ENCODE measurements around the gene RIOX2.

Gene RIOX2

GRCh38 chr3:97990624-97991292, 18.5 kb upstream of the RIOX2 start:
- DNase-seq (ENCODE audit: low spot score): no peak

DNA sequence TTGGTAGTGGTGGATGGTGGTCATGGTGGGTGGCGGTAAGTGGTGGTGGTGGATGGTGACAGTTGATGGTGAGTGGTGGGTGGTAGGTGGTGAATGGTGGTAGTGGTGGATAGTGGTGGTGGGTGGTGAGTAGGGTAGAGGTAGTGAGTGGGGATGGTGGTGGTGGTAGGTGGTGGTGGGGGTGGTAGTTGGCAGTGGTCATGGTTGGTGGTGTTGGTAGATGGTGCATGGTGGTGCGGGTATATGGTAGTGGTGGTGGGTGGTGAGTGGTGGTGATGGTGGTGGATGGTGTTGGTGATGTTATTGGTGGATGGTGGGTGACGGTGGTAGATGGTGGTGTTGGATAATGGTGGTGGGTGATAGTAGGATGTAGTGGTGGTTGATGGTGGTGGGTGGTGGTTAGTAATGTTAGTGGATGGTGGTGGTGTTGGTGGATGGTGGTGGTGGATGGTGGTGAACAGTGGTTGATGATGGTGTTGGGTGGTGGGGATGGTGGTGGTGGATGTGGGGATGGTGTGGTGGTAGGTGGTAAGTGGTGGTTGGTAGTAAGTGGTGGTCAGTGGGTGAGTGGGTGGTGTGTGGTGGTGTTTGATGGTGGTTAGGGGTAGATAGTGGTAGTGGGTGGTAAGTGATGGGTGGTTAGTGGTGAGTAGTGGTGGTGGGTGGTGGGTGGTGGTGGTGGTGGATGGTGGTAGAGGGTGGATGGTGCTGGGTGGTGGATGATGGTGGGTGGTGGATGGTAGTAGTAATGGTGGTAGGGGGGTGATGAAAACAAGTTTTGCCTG, 16.7 kb upstream of the RIOX2 start:
- no peak for DNase-seq (ENCODE audit: low spot score)

DNA sequence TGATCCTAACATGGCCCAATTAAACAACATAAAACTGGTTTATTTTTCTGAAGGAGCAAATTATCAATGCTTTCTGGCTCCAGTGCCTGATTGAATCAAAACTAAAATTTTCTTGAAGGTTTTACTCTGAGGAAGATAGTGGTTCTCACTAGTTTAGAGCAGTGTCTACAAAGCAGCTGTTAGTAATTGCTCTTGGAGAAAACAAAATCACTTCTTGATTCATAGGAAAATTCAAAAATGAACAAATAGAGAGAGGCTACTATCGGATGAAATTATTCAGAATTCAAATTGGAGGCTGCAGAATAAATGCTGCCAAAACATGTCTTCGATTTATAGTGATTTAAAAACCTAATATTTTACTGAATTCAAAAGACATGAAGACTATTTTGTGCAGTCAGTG, 15.1 kb upstream of the RIOX2 start:
- DNase-seq (ENCODE audit: low spot score): no peak

DNA sequence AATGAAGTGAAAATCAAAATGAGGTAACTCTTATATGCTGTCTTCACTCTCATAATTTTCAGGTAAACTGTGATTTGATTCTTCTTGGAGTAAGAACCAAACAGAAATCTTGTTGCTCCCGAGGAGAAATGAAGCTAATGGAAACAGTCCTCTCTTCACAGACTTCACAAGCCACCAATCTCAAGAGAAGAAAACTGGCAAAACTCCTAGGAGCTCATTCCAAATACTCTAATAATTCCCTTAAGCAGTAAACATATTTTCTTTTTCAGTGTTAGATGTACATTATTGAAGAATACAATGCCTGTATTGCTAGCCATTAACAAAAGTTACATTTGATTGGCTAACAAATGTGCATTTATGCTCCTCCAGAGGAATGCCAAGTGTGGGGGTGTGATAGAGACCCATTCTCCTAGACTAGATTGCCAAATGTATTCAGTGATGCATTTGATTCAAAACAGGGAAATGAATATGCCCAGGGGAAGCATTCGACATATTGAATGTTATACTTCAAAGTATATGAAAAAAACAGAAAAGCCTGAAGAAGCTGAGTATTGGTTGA, 11.8 kb upstream of the RIOX2 start:
- DNase-seq (ENCODE audit: low spot score): no peak

DNA sequence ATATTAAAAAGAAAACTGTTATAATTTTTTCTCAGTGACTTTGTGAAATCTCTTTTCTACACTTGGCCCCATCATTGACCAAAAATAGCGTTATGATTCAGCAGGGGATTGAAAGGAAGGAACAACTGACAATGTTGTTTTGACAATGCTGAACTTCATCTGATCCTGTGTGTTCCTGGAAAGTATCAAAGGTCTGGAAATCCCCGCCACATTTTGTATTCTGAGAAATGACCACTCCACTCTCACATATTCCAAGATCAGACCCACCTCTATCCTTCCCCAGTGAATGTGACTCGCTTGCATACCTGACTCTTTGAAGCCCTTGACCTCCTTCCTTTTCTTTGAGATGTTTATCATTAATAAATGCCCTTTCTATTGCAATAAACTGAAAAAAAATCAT, 9.7 kb upstream of the RIOX2 start:
- peak; percentile 38 for DNase-seq (ENCODE audit: low spot score)

DNA sequence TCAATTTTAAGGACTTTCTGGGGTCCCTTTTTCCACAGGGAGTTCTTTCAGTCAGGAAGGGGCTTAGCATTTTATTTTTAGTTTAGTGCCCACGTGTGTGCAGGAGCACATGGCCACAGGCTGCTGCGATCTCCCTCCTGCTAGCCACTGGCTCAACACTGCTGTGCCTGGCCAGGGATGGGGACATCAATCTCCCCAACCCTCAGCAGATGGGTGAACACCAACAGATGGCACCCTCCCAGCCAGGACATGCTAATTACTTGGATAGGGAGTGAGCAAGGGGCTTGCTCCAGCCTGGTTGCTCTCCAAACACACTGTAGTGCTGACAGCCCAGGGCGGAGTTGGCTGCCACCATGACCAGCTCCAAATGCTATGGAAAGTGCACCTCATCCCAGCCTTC, 7.4 kb upstream of the RIOX2 start:
- DNase-seq (ENCODE audit: low spot score): no peak

DNA sequence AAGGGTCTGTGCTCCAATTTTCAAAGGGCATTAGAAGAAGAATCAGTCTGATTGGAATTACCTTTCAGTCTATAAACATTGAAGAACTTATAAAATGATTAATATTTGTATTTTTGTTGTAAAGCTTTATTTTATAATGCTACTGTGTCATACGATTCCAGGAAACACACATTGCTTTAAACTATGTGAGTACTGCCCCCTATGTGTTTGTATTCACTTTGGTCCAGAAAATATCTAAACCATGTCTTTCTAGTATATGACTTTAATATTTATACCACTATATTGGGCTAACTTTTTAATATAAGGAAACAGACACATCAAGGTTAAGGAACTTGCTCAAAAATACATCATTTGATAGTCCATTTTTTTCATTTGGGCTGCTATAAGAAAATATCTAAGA, 3.2 kb upstream of the RIOX2 start:
- no peak for DNase-seq (ENCODE audit: low spot score)

DNA sequence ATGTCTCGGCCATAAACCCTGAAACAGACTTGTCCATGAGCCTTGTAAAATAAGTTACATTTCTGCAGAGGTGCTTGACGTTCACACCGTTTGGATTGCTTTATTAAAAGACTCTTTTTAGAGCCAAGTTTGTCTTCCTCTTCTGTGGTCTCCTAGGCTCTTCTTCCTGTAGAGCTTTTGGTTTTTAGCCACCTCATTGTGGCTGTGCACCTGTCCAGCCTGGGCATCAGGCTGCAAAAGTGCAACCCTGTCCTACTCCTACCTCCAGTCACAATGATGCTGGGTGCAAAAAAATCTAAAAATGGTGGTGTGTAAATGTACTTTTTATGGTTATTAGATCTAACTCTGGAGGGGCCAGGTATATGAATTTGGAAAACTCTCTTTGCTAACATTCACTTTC, 2.8 kb upstream of the RIOX2 start:
- no peak for DNase-seq (ENCODE audit: low spot score)

- no peak for DNase-seq (ENCODE audit: low spot score)
Measured at GRCh38 chr3:97972976-97973375, 745 bp upstream of the RIOX2 start.

- no peak for DNase-seq (ENCODE audit: low spot score)
Measured at GRCh38 chr3:97970956-97971620, 1.1 kb downstream of the RIOX2 start.

- no peak for DNase-seq (ENCODE audit: low spot score)
Measured at GRCh38 chr3:97970156-97970555, 2.1 kb downstream of the RIOX2 start.

- no peak for DNase-seq (ENCODE audit: low spot score)
Measured at GRCh38 chr3:97969541-97969940, 2.7 kb downstream of the RIOX2 start.

GRCh38 chr3:97968376-97968775, 3.9 kb downstream of the RIOX2 start:
- no peak for DNase-seq (ENCODE audit: low spot score)

- DNase-seq (ENCODE audit: low spot score): no peak
Measured at GRCh38 chr3:97967966-97968365, 4.3 kb downstream of the RIOX2 start.

DNA sequence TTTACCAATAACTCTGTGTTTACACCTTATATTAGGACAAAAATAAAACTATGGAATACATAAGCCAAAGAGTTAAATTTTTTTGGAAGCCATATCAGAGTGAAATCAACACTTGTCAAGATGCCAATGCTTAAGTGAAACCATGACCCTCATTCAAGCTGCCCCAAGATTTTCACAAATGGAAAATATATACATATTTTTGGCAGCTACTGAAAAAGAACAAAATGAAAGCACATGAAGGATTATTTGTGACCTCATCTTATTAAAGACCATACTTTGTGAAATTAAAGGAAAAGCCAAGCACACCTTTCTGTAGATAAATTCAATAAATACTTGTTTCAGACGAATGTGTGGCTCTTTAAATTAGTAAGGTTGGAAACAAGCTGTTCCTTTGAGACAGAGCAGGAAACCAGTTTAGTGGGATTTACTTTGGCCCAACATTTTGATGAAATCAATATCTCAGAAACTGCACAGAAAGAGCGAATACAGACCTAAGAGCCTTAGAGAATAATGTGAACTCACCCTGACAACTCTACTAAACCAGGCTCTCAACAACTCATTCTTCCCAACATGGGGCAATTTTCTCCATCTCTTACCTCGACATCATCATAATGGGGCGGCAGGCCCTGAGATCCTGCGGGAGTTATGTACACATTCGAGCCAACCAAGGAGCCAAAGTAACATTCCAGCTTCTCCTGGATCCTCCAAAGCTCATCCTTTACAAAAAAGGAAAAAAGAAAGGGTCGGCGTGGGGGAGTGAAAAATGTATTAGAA, 11.1 kb downstream of the RIOX2 start:
- no peak for DNase-seq (ENCODE audit: low spot score)

- no peak for DNase-seq (ENCODE audit: low spot score)
Measured at GRCh38 chr3:97960551-97960950, 11.7 kb downstream of the RIOX2 start.

- DNase-seq (ENCODE audit: low spot score): no peak
Measured at GRCh38 chr3:97959872-97960271, 12.4 kb downstream of the RIOX2 start.

- no peak for DNase-seq (ENCODE audit: low spot score)
Measured at GRCh38 chr3:97958796-97959195, 13.4 kb downstream of the RIOX2 start.

DNA sequence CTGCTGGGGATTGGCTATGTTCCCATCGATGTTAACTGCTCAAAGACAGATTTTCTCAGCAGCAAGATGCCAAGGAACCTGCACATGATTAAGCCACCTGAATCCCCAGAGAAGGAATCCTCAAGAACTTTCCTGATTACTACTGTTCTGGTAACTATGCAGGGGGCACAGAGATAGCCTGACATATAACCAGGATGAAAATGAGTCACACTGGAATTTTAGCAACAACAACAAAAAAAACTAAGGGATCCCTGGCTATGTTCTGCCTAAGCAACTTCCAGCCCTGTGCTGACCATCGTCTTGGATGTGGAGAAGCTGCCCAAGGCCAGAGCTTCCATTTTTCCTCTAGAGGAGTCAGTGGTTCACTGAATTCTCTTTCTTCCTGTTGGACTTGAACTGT, 13.8 kb downstream of the RIOX2 start:
- DNase-seq (ENCODE audit: low spot score): no peak

GRCh38 chr3:97957617-97958311, 14.5 kb downstream of the RIOX2 start:
- no peak for DNase-seq (ENCODE audit: low spot score)

DNA sequence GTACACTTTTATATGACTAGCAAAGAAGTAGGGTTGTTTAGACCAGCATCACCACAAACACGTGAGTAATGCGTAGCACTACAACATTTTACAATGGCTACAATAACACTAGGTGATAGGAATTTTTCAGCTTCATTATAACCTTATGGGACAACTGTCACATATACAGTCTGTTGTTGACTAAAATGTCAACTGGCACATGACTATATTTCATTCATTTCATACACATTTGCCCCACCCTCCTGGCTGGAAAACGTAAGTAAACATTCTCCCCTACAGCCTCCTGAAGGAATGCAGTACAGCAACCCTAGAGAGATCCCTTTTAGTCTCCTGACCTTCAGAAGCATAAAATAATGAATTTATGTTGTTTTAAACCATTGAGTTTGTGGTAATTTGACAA, 16.2 kb downstream of the RIOX2 start:
- DNase-seq (ENCODE audit: low spot score): no peak

Data from kidney capillary endothelial cell (primary cell).